Colonic mucosa (tissue), 4 donors: ENCODE data around the gene SCFD2. TPM values are rescaled to one million over a fixed set of nuclear protein-coding genes. Genes with fewer than 3 reads are reported as not detected.
"Not testable (repeated sequence)": the region's sequence is repeated elsewhere in the genome, so short reads cannot be mapped to it uniquely, and the experiment has no call there.

Source experiments
- DNase-seq: peaks from one replicate; pipeline ENCODE4 v3.0.0-alpha.2; 2020
- H3K27ac ChIP-seq: fragments of 200-600 bp; one replicate; pipeline ENCODE4 v1.8.0; 2021
- H3K27me3 ChIP-seq: fragments of 200-600 bp; one replicate; pipeline ENCODE4 v1.8.0; 2021
- H3K36me3 ChIP-seq: fragments of 200-600 bp; one replicate; pipeline ENCODE4 v1.8.0; 2021
- H3K4me1 ChIP-seq: fragments of 200-600 bp; one replicate; pipeline ENCODE4 v1.8.0; 2021; ENCODE audit warnings: mild to moderate bottlenecking
- H3K4me3 ChIP-seq: fragments of 200-600 bp; one replicate; pipeline ENCODE4 v1.8.0; 2021
- H3K9ac ChIP-seq, 2 donors: one replicate each; pipeline ENCODE4 v1.7.0; 2013; ENCODE audit warnings: control low read depth in 2 of 2, low read depth in 2 of 2, low read length in 2 of 2
- H3K9me3 ChIP-seq: fragments of 200-600 bp; one replicate; pipeline ENCODE4 v1.8.0; 2021
- CTCF ChIP-seq: fragments of 200-600 bp; IDR thresholded peaks from one replicate; pipeline ENCODE4 v1.8.0; 2022; ENCODE audit warnings: antibody characterized with exemption, mild to moderate bottlenecking
- intact Hi-C: fragments of 100-400 bp; cut with DNase I; formaldehyde crosslinking; loops from one replicate; pipeline ENCODE4 v1.14.1; 2022
- total RNA-seq, 2 donors: library from RNA; stranded (reverse); fragmentation: NEBNext Ultra II Directional in 1 of 2; extraction: Animal tissue kit (Norgen Biotek cat#: 25700) in 1 of 2; gene quantifications; one replicate each; pipeline ENCODE4 v1.2.1, GENCODE V29; 2021
- donor health status: healthy.
- donor health status: DM: no; HTN: no; CAD: no.
- donor health status: DM: no; HTN: no; CAD: no.

The SCFD2 gene
- total RNA-seq, 2 donors from 2014 or later = 11.5 to 29.4 TPM

DNA sequence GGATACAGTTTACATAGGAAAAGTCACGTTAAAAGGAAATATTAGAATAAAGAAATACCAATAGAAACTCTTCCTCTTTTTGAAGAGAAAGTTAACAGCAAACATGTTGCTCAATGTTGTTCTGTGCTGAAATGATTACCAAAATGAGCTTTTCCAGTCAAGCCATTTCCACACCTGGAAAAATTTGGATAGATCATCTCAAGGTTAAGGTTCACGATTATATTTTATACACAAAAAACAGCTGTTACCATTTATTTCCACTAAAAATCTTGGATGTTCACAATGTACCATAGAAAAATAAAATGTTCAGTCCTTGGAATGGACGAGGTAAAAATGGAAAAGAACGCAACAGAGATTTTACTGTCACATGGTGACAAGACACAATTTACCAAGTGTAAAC lies 218.7 kb downstream of the SCFD2 start:
- no peak overlapping the region for H3K27ac ChIP-seq
- H3K9ac ChIP-seq = no peak overlapping the region
- no peaks in the 10 kb centered on the region for H3K4me1 ChIP-seq
- no peak overlapping the region for H3K4me3 ChIP-seq
- no peaks in the 10 kb centered on the region for H3K27me3 ChIP-seq
- intact Hi-C loops = no loop called here
- H3K36me3 ChIP-seq = no peaks in the 10 kb centered on the region
- no peaks in the 10 kb centered on the region for H3K9me3 ChIP-seq
- DNase-seq = no peak
- no peak for TF ChIP-seq CTCF

DNA sequence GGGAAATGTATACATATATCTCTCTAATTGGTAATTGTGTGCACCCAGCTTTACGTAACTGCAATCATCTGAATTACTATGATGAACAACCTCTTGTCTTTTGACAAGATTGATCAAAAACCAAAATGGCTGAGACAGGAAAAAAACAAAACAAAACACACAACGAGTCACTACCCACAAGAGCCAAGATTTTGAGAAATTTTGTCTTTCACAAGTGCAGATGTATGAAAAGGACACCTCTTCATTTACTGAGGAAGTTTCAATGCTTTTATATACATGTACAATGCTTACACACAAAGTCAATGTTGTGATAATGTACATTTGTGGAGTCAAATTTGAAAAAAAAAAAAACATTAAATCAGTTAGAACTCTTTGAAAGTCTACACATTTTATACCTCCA lies 224.6 kb downstream of the SCFD2 start:
- intact Hi-C loops = no loop called here

GRCh38 chr4:53139256-53139655 lies 226.6 kb downstream of the SCFD2 start:
- intact Hi-C loops, H3K4me3 ChIP-seq, H3K27me3 ChIP-seq, H3K27ac ChIP-seq, H3K4me1 ChIP-seq, DNase-seq, H3K36me3 ChIP-seq, H3K9ac ChIP-seq, H3K9me3 ChIP-seq: not testable (repeated sequence)

More for the DNA sequence above, 224.6 kb downstream of the SCFD2 start:
- DNase-seq = no peak
- H3K27ac ChIP-seq = no peak overlapping the region
- TF ChIP-seq CTCF = no peak
- no peaks in the 10 kb centered on the region for H3K9me3 ChIP-seq
- H3K4me3 ChIP-seq = no peak overlapping the region
- H3K36me3 ChIP-seq = no peaks in the 10 kb centered on the region
- no peak overlapping the region for H3K9ac ChIP-seq
- H3K27me3 ChIP-seq = no peaks in the 10 kb centered on the region
- H3K4me1 ChIP-seq = no peaks in the 10 kb centered on the region

DNA sequence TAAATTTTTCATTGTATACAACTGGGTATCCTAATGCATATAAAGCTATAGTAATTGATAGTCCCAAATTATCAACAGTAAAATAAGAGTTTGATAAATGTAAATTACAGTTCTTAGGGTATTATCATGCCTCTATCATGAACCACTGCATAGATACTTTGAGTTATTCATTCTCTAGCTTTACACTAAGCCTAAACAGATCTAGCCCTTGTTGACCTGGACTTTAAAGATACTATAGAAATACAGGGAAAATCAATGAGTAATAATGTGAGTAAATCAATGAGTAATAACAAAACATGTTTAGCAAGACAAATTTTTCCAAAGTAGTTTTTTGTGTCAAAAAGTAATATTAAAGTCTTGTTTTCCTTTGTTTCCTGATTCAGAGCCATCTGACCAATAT lies 228.4 kb downstream of the SCFD2 start:
- TF ChIP-seq CTCF = no peak
- H3K4me3 ChIP-seq = no peak overlapping the region
- intact Hi-C loops = no loop called here

DNA sequence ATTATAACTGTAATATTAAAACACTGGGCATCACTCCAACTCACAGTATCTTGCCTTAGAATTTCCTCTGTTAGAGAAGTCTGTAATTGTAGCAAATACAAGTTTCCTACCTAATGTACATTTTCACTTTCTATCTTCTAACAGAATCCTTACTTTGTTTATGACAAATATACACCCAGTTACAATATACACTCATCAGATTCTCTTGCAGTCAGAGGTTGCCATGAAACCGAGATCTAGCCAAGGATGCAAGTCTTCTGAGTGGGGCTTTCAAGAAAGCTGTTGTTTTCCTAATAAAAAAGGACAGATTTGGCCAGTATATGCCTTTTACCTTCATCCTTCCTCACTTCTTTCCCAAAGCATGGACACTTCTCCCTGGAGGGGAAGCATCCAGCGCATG lies 228.9 kb downstream of the SCFD2 start:
- Histone ChIP-seq H3K36me3 (no peaks in the 10 kb centered on the region), H3K27me3 (no peaks in the 10 kb centered on the region), H3K4me3 (no peak overlapping the region), H3K4me1 (no peaks in the 10 kb centered on the region), H3K9me3 (no peaks in the 10 kb centered on the region), H3K9ac (no peak overlapping the region), H3K27ac (no peak overlapping the region)
- no peak for TF ChIP-seq CTCF
- no peak for DNase-seq
- intact Hi-C loops = no loop called here

More for the DNA sequence above, 228.4 kb downstream of the SCFD2 start:
- no peak overlapping the region for H3K27ac ChIP-seq
- H3K9ac ChIP-seq = no peak overlapping the region
- no peaks in the 10 kb centered on the region for H3K9me3 ChIP-seq
- H3K27me3 ChIP-seq = no peaks in the 10 kb centered on the region
- H3K4me1 ChIP-seq = no peaks in the 10 kb centered on the region
- H3K36me3 ChIP-seq = no peaks in the 10 kb centered on the region
- no peak for DNase-seq

DNA sequence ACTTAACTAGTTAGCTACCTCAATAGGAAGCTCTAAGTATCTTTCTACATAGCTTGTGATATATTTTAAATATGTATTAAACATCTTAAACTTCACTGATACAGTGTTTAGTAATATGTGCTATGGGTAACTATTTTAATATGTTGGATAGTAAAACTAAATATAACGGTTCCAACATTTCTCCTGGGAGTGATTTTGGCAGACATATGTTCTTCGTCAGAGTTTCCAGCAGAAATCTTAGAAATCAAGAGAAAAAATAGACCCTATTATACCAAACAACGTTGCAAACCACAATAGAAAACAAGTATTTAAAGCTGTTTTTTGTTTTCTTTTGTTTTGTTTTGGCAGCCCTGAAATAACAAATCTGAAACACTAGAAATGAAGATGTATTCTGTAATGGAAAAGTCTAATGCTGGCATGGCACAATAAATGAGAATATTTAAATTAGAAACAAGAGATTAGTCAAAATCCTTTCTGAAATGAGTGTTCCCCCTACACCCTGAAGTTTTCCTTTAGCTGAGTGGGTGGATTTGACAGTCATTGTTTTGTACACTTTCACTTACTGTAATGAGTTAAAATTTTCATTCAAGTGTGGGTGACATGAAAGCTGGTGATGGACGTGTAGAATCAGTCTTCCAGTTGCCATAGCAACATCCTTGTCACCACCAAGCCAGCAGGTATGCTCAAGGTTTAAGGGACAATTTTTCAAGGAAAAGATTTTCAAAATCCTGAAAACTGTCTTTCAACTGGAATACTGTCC lies 233.5 kb downstream of the SCFD2 start:
- Histone ChIP-seq H3K27ac (no peak overlapping the region), H3K9me3 (no peaks in the 10 kb centered on the region), H3K9ac (no peak overlapping the region), H3K4me1 (no peaks in the 10 kb centered on the region), H3K27me3 (no peaks in the 10 kb centered on the region), H3K4me3 (no peak overlapping the region), H3K36me3 (no peaks in the 10 kb centered on the region)
- DNase-seq = no peak
- no peak for TF ChIP-seq CTCF
- intact Hi-C loops = no loop called here
